Measurements from ENCODE around the gene EML4.
"Not testable (repeated sequence)": the region's sequence is repeated elsewhere in the genome, so short reads cannot be mapped to it uniquely, and the experiment has no call there.

The EML4 gene

GRCh38 chr2:42168459-42169099, 574 bp upstream of the EML4 start:
- no peak overlapping the region for H3K4me3 ChIP-seq (ENCODE audit: low read depth, low read length)
- DNase-seq (ENCODE audit: low read depth) = no peak
- TF ChIP-seq CTCF (IDR thresholded peaks at IDR 0.05; ENCODE audit: low read depth, low read length, missing control alignments) = no peak

GRCh38 chr2:42169874-42170521, 845 bp downstream of the EML4 start:
- peak; percentile 27 for DNase-seq (ENCODE audit: low read depth)
- peak overlapping the region; percentile 74 for H3K4me3 ChIP-seq (ENCODE audit: low read depth, low read length)
- TF ChIP-seq CTCF (IDR thresholded peaks at IDR 0.05; ENCODE audit: low read depth, low read length, missing control alignments) = no peak

GRCh38 chr2:42170619-42171395, 1.7 kb downstream of the EML4 start:
- TF ChIP-seq CTCF (IDR thresholded peaks at IDR 0.05; ENCODE audit: low read depth, low read length, missing control alignments) = no peak
- peak overlapping the region; percentile 74 for H3K4me3 ChIP-seq (ENCODE audit: low read depth, low read length)
- no peak for DNase-seq (ENCODE audit: low read depth)

GRCh38 chr2:42171396-42171980, 2.3 kb downstream of the EML4 start:
- TF ChIP-seq CTCF (IDR thresholded peaks at IDR 0.05; ENCODE audit: low read depth, low read length, missing control alignments) = no peak
- peak; percentile 62 for DNase-seq (ENCODE audit: low read depth)
- H3K4me3 ChIP-seq (ENCODE audit: low read depth, low read length) = peak overlapping the region; percentile 74

GRCh38 chr2:42172020-42172419, 2.9 kb downstream of the EML4 start:
- H3K4me3 ChIP-seq (ENCODE audit: low read depth, low read length) = peak overlapping the region; percentile 74
- DNase-seq (ENCODE audit: low read depth) = no peak
- no peak for TF ChIP-seq CTCF (IDR thresholded peaks at IDR 0.05; ENCODE audit: low read depth, low read length, missing control alignments)

- H3K4me3 ChIP-seq (ENCODE audit: low read depth, low read length) = no peak overlapping the region; the same call in 1 of the 2 replicates
- no peak for TF ChIP-seq CTCF (IDR thresholded peaks at IDR 0.05; ENCODE audit: low read depth, low read length, missing control alignments)
- no peak for DNase-seq (ENCODE audit: low read depth)
Observed at GRCh38 chr2:42172566-42172965, 3.4 kb downstream of the EML4 start.

- not testable (repeated sequence) for H3K4me3 ChIP-seq (ENCODE audit: low read depth, low read length); DNase-seq (ENCODE audit: low read depth)
Observed at GRCh38 chr2:42173467-42173866, 4.3 kb downstream of the EML4 start.
